Adrenal gland (tissue), 19 donors: ENCODE results near the gene YPEL5. TPM values are rescaled to one million over a fixed set of nuclear protein-coding genes. Genes with fewer than 3 reads are reported as not detected.
"Not testable (repeated sequence)": the region's sequence is repeated elsewhere in the genome, so short reads cannot be mapped to it uniquely, and the experiment has no call there.

Experiments
- DNase-seq, 7 donors: peaks; one replicate each; pipeline ENCODE4 v3.0.0-alpha.2; 2019 to 2020
- H3K27ac ChIP-seq, 5 donors: fragments of 200-600 bp; sonication (generic) in 4 of 5; 1 replicate in 3 of 5; 2 replicates in 2 of 5; pipeline versions ENCODE4 v1.5.1 to v1.8.0; 2016 to 2020; ENCODE audit warnings: mild to moderate bottlenecking in 1 of 5
- H3K27me3 ChIP-seq: fragments of 200-600 bp; 2 replicates; pipeline ENCODE4 v1.8.0; 2021
- H3K36me3 ChIP-seq, 2 donors: fragments of 200-600 bp; replicated peaks in 1 of 2; 1 replicate in 1 of 2; 2 replicates in 1 of 2; pipeline versions ENCODE4 v1.5.1 to v1.8.0; 2018 to 2022
- H3K4me1 ChIP-seq, 2 donors: fragments of 200-600 bp; replicated peaks in 1 of 2; 1 replicate in 1 of 2; 2 replicates in 1 of 2; pipeline versions ENCODE4 v1.5.1 to v1.8.0; 2018 to 2021
- H3K4me3 ChIP-seq, 4 donors: fragments of 200-600 bp; sonication (generic) in 3 of 4; one replicate each; pipeline ENCODE4 v1.5.1; 2016 to 2018
- H3K9me3 ChIP-seq, 3 donors: fragments of 200-600 bp; sonication (generic) in 1 of 3; replicated peaks in 1 of 3; 1 replicate in 2 of 3; 2 replicates in 1 of 3; pipeline versions ENCODE4 v1.5.1 to v1.8.0; 2016 to 2021
- POLR2A ChIP-seq, 2 donors: fragments of 450-650 bp; IDR thresholded peaks; one replicate each; pipeline ENCODE4 v1.6.1; 2017; ENCODE audit warnings: antibody characterized with exemption in 2 of 2, mild to moderate bottlenecking in 2 of 2, moderate library complexity in 1 of 2
- WGBS, 4 donors: extraction: QIAGEN DNeasy Blood & Tissue Kit in 2 of 4; methylation state at CpG; one replicate each; pipeline versions ENCODE4 v1.1.5 to v1.1.7; 2013 to 2017; 5-methylcytosine and 5-hydroxymethylcytosine counted together
- intact Hi-C, 2 donors: fragments of 100-400 bp; cut with DNase I; formaldehyde crosslinking; loops; one replicate each; pipeline versions ENCODE4 v1.14.1 to v1.15.0; 2022 to 2023
- long read RNA-seq, 10 donors: library from polyadenylated mRNA in 3 of 10; unstranded in 2 of 10; stranded (forward) in 1 of 10; transcript quantifications; one replicate each; pipeline ENCODE4 v2.0.0 and lab custom pipeline, GENCODE V29; 2021 to 2026
- polyA plus RNA-seq, 3 donors: library from polyadenylated mRNA; stranded (reverse); fragments of 200-250 nt in 2 of 3; fragments of 350-450 nt in 1 of 3; fragmentation: Illumina TruSeq in 1 of 3; extraction: RNeasy Lipid Tissue Mini Kit (QIAGEN cat#74804) in 1 of 3; gene quantifications; one replicate each; pipeline ENCODE4 v1.2.3, GENCODE V29; 2013 to 2014
- total RNA-seq, 9 donors: library from RNA; depleted of rRNA in 4 of 9; stranded (reverse); fragments of >200 nt in 4 of 9; fragments of 120-200 nt in 1 of 9; fragmentation: NEBNext Ultra II Directional in 1 of 9; extraction: Animal tissue kit (Norgen Biotek cat#: 25700) in 1 of 9; gene quantifications; one replicate each; pipeline versions ENCODE4 v1.1.0 to v1.2.4, GENCODE V29; 2013 to 2023
- TF ChIP-seq, protein P1 (sequence below), 6 experiments: fragments of 450-650 bp in 4 of 6; fragments of 200-600 bp in 2 of 6; sonication (generic) in 1 of 6; IDR thresholded peaks; 1 replicate in 5 of 6; 2 replicates in 1 of 6; pipeline versions ENCODE4 v1.5.1 to v1.8.0; 2016 to 2021; ENCODE audit warnings: antibody characterized with exemption in 6 of 6, mild to moderate bottlenecking in 2 of 6, moderate library complexity in 1 of 6
- donor health status: healthy with polysubstance abuse.
- donor health status: Bipolar disorder and iron deficiency.
- donor health status: DM: yes; HTN: yes; CAD: no.
- donor health status: DM: no; HTN: no; CAD: no.
- donor health status: DM: no; HTN: no; CAD: no.
- donor health status: DM: yes; HTN: yes; CAD: no.

The YPEL5 gene
- total RNA-seq, result 100 to 1,000 TPM in 4 of 9 donors, 10 to 100 TPM in 5; 74.4 to 135 (median 88.8) TPM
- polyA plus RNA-seq, result 10 to 100 TPM; 58.5 to 85.0 (median 64.4) TPM
- long read RNA-seq, donor 1, transcript YPEL5-201 (3 exons, 2,182 nt), result major isoform, 28 of 28 reads
- long read RNA-seq, donor 1, partial matches to known transcripts, result 0 of 28 reads
- long read RNA-seq, donor 1, other reads (novel, unspliced or antisense), result 0 of 28 reads
- long read RNA-seq, donor 2, transcript YPEL5-201 (3 exons, 2,182 nt), result major isoform, 20 of 27 reads
- long read RNA-seq, donor 2, partial matches to known transcripts, result 0 of 27 reads
- long read RNA-seq, donor 2, other reads (novel, unspliced or antisense), result 0 of 27 reads
- long read RNA-seq, donor 3, transcript YPEL5-201 (3 exons, 2,182 nt), result major isoform, 38 of 65 reads
- long read RNA-seq, donor 3, partial matches to known transcripts, result 23 of 65 reads
- long read RNA-seq, donor 3, other reads (novel, unspliced or antisense), result 0 of 65 reads
- long read RNA-seq, donor 4, transcript YPEL5-201 (3 exons, 2,182 nt), result major isoform, 75 of 88 reads
- long read RNA-seq, donor 4, partial matches to known transcripts, result 0 of 88 reads
- long read RNA-seq, donor 4, other reads (novel, unspliced or antisense), result 9 of 88 reads
- long read RNA-seq, donor 5, transcript YPEL5-201 (3 exons, 2,182 nt), result major isoform, 131 of 144 reads
- long read RNA-seq, donor 5, transcript YPEL5-202 (4 exons, 2,499 nt), result minor isoform, 6 of 144 reads
- long read RNA-seq, donor 5, partial matches to known transcripts, result 0 of 144 reads
- long read RNA-seq, donor 5, other reads (novel, unspliced or antisense), result 5 of 144 reads
- long read RNA-seq, donor 6, transcript YPEL5-201 (3 exons, 2,182 nt), result major isoform, 73 of 80 reads
- long read RNA-seq, donor 6, partial matches to known transcripts, result 0 of 80 reads
- long read RNA-seq, donor 6, other reads (novel, unspliced or antisense), result 2 of 80 reads
- long read RNA-seq, donor 7, transcript YPEL5-201 (3 exons, 2,182 nt), result major isoform, 12 of 15 reads
- long read RNA-seq, donor 7, partial matches to known transcripts, result 0 of 15 reads
- long read RNA-seq, donor 7, other reads (novel, unspliced or antisense), result 0 of 15 reads
- long read RNA-seq, donor 8, transcript YPEL5-201 (3 exons, 2,182 nt), result major isoform, 39 of 46 reads
- long read RNA-seq, donor 8, transcript YPEL5-202 (4 exons, 2,499 nt), result minor isoform, 5 of 46 reads
- long read RNA-seq, donor 8, partial matches to known transcripts, result 0 of 46 reads
- long read RNA-seq, donor 8, other reads (novel, unspliced or antisense), result 0 of 46 reads
- long read RNA-seq, donor 9, transcript YPEL5-201 (3 exons, 2,182 nt), result major isoform, 14 of 18 reads
- long read RNA-seq, donor 9, partial matches to known transcripts, result 0 of 18 reads
- long read RNA-seq, donor 9, other reads (novel, unspliced or antisense), result 0 of 18 reads
- long read RNA-seq, donor 10, transcript YPEL5-201 (3 exons, 2,182 nt), result major isoform, 9 of 9 reads
- long read RNA-seq, donor 10, partial matches to known transcripts, result 0 of 9 reads
- long read RNA-seq, donor 10, other reads (novel, unspliced or antisense), result 0 of 9 reads

DNA sequence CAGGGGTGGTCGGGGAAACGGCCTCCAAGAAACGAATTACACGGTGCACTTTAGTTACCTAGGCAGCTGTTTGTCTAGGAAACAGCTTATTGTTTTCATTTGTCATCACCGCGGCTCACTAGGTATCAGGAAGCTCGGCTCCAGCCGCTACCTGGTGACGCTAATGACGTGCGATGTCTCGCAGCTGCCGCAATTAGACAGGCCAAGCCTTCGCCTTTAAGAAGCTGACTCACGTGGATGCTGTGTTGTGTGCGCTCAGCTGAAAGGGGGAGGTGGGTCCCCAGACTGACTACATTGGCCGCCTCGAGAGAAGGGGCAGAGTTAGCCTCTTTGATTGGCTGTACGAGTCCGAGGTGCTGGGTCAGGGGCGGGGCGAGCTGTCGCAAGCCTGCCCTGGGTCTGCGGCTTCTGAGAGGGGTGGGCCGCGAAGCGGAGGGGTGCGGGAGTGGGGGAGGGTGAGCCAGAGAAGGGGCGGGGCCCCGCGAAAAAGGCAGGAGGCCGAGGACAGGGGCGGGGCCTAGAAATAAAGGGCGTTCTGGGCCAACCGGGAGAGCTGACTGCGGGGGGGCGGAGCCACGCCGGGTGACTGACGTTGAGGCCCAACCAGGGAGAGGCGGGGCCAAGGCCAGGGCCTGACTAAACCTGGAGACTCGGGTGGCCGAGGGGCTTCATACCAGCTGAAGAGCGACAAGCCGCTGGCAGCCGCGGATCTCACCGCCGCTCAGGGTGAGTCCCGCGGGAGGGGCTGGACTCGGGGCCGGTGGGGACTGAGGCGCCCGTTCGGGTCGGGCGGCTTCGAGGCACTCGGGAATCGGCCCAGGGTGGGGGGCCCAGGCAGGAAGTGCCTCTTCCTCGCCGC, at the start of gene YPEL5:
TSS of gene YPEL5 (plus strand) at position 671 of the 859 bp plus-strand sequence. CDS start 9,645 bp downstream, outside the sequence.
- Histone ChIP-seq H3K9me3 (no peaks in the 10 kb centered on the region), H3K27ac (peak within 1 kb of the TSS; percentile 95 to 100 (median 98)), H3K4me3 (peak within 1 kb of the TSS; percentile 27 to 82 (median 70)), H3K27me3 (no peaks in the 10 kb centered on the region), H3K36me3 (no peaks in the 10 kb centered on the region), H3K4me1 (peaks cover 14 to 38% of the 10 kb centered on the region in 2 donors)
- intact Hi-C loops, result no loop called here
- peak; percentile 99 to 100 (median 100) for DNase-seq
- TF ChIP-seq, protein P1, sequence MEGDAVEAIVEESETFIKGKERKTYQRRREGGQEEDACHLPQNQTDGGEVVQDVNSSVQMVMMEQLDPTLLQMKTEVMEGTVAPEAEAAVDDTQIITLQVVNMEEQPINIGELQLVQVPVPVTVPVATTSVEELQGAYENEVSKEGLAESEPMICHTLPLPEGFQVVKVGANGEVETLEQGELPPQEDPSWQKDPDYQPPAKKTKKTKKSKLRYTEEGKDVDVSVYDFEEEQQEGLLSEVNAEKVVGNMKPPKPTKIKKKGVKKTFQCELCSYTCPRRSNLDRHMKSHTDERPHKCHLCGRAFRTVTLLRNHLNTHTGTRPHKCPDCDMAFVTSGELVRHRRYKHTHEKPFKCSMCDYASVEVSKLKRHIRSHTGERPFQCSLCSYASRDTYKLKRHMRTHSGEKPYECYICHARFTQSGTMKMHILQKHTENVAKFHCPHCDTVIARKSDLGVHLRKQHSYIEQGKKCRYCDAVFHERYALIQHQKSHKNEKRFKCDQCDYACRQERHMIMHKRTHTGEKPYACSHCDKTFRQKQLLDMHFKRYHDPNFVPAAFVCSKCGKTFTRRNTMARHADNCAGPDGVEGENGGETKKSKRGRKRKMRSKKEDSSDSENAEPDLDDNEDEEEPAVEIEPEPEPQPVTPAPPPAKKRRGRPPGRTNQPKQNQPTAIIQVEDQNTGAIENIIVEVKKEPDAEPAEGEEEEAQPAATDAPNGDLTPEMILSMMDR (IDR thresholded peaks at IDR 0.05), result no peak
- TF ChIP-seq POLR2A (IDR thresholded peaks at IDR 0.05), result peak; percentile 80 to 93
- 0 to 1% (median 0%) methylated on average over 15 to 63 of the region's 63 CpGs for WGBS, 4 donors

DNA sequence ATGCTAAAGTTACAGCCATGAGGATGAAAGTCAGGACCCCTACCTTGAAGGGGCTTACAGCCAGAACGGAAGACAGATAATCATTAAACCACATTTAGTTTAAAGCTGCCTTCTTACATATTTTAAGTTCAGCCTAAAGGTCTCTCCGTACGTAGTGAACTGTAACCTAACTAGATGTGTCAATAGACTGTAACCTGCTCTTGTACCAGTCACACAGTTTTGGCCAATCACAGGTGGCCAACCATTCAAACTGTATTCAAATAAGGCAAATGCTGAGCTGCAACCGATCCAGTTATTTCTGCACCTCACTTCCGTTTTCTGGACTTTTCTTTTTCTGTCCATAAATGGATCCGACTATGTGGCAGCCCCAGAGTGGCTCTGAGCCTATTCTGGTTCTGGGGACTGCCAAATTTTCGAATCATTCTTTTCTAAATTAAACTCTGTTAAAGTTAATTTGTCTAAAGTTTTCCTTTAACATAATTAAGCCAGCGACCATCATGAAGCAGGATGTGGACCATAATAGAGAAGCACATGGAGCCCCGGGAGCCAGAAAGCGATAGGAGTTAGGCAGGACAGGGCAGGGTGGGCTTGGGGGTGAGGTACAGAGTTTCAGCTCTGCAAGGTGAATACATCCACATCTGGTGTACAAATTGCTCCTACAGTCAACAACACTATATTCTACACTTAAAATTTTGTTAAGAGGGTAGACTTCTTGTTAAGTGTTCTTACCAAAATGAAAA, 48.4 kb upstream of the YPEL5 start:
- TF ChIP-seq POLR2A (IDR thresholded peaks at IDR 0.05), result no peak
- TF ChIP-seq, protein P1 (IDR thresholded peaks at IDR 0.05), result no peak
- intact Hi-C loops, result no loop called here
- Histone ChIP-seq H3K36me3 (no peaks in the 10 kb centered on the region), H3K27me3 (peaks cover 3% of the 10 kb centered on the region), H3K4me3 (no peak overlapping the region), H3K27ac (no peak overlapping the region), H3K9me3 (no peaks in the 10 kb centered on the region), H3K4me1 (no peaks in the 10 kb centered on the region)
- WGBS, 4 donors, result 68 to 81% (median 77%) methylated on average over 10 of the region's 10 CpGs
- no peak for DNase-seq

DNA sequence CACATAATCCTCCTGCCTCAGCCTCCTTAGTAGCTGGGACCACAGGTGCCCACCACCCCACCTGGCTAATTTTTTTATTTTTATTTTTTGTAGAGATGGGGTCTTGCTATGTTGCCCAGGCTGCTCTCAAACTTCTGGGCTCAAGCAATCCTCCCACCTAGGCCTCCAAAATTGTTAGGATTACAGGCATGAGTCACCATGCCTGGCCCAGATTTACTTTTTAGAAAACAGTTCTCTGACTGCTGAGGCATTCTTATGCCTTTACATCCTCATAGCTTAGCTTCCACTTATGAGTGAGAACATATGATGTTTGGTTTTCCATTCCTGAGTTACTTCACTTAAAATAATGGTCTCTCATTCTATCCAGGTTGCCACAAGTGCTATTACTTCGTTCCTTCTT, 47.4 kb upstream of the YPEL5 start:
- H3K9me3 ChIP-seq, H3K36me3 ChIP-seq, DNase-seq, H3K4me3 ChIP-seq, H3K4me1 ChIP-seq, intact Hi-C loops, H3K27ac ChIP-seq, H3K27me3 ChIP-seq: not testable (repeated sequence)
- 74 to 83% (median 80%) methylated on average over 1 of the region's 1 CpG for WGBS, 4 donors

- H3K4me3 ChIP-seq, H3K27me3 ChIP-seq, H3K27ac ChIP-seq, intact Hi-C loops, H3K4me1 ChIP-seq, H3K36me3 ChIP-seq, H3K9me3 ChIP-seq, DNase-seq: not testable (repeated sequence)
- 81 to 86% (median 83%) methylated on average over 3 of the region's 3 CpGs for WGBS, 4 donors
These were observed 46.1 kb upstream of the YPEL5 start for GRCh38 chr2:30100691-30101090.
